HG03457 (cell line): ENCODE data around the gene RBCK1.
"Not testable (repeated sequence)": the region's sequence is repeated elsewhere in the genome, so short reads cannot be mapped to it uniquely, and the experiment has no call there.

Source experiments
- ATAC-seq: cut with Tn5 transposase; IDR thresholded peaks from one replicate; pipeline ENCODE4 v1.9.1; 2021; ENCODE audit warnings: moderate number of reproducible peaks; ENCODE audit not compliant: unreplicated experiment

Gene RBCK1

DNA sequence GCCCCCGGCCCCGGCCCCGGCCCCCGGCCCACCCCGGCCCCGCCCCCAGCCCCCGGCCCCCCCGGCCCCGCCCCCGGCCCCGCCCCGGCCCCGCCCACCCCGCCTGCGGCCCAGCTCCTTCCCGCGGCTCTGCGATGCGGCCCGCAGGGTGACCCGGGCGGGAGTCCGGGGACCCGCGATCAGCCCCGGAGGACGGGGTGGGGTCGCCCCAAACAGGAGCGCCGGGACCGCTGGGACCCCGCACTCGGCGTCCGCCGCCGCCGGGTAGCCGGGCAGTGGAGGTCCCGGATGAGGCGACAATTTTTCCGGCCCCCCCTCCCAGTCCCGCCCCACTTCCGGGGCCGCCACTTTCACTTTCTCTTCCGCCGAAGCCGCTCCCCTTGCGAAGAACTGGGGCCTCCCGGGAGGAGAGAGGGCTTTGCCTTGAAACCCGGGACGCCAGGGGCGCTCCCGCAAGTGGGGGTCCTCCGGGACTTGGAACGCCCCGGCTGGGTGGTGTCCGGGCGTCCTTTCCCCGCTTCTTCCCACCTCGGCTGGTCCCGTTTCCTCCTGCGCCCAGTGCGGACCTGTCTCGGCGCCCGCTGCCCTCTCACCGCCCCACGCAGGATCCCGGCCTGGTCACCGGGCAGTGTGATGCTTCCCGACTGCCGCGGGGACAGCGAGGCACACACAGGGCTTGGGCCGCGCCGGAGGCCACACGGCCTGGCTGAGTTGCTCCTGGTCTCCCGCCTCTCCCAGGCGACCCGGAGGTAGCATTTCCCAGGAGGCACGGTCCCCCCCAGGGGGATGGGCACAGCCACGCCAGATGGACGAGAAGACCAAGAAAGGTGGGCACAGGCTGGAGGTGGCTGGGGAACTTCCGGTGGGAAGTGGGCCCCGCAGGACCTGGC lies at the start of gene RBCK1:
RBCK1 (plus strand) TSS at position 347 of the 890 bp plus-strand sequence; CDS start at position 806, 459 bp downstream.
- ATAC-seq = peak; percentile 50

DNA sequence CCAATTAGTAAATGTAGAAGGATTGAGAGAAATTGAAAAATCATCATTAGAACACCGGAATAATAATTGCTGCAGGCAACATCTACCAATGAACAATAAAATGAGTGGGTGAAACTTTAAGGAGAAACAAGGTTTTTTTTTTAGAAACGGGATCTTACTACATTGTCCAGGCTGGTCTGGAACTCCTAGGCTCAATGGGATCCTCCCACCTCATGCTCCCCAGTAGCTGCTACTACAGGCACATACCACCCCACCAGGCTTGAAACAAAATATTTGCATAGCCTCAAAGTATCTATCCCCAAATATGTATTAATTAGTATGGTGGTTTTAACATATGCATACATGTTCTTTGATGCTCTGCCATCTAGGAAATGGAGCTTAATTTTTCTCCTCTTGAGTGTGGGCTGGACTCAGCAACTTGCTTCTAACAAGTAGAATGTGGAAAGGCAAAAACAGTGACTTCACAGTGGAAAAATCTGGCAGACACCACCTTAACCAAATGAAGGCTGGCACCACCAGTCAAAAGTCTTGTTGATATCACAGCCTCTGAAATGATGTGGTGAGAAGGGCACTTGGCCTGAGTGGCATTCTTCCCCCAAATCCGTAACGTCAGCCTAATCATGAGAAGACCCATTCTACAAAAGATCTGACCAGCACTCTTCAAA lies 49.1 kb upstream of the RBCK1 start:
- ATAC-seq = no peak

DNA sequence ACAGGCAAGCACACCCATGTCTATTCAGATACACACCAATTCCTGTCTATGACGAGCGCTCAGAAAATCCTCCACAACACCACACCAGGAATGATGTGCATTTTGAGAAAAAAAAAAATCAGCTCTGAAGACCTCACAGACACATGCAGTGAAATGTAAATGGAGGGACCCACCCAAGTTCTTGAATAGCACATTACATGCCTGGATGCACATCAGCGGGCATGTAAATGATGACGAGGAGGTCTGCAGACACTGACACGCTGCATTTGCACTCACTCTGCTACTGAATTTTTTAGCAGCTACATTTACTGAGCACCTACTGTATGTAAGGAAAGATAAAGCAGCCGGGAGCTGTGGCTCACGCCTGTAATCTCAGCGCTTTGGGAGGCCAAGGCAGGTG lies 46.5 kb upstream of the RBCK1 start:
- ATAC-seq = no peak

DNA sequence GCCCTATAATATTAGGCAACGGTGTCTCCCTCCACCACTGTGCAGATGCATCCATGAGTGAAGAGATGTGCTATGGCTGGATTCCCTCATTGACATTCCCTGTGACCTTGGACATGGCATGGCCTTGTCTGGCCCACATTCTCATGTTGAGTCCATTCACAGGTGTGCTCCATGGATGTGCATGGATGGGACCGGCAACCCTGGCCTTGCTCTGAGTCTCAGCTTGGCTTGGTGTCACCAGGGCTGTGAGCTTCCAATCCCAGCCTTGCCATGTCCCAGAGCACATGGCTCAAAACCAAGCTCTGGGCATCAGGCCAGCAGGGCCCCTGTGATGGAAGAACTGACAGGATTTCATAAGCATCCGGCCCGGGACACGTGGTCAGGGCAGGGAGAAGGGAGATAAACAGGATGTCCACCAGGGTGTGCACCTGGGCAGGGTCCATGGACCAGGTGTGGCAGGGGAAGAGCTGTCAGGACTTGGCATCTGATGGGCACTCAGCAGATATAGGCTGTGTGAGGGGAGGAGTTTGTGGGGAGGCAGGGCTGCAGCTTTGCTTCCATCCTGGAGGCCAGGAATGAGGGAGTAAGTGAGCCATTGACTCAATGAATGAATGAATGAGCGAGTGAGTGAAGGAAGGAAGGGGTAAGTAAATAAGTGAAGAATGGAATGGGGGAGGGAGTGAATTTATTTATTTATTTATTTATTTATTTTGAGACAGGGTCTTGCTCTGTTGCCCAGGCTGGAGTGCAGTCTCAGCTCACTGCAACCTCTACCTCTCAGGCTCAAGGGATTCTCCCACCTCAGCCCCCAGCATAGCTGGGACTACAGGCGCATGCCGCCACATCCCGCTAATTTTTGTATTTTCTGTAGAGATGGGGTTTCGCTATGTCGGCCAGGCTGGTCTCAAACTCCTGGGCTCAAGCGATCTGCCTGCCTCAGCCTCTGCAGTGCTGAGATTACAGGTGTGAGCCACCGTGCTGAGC lies 45.5 kb upstream of the RBCK1 start:
- ATAC-seq = no peak

DNA sequence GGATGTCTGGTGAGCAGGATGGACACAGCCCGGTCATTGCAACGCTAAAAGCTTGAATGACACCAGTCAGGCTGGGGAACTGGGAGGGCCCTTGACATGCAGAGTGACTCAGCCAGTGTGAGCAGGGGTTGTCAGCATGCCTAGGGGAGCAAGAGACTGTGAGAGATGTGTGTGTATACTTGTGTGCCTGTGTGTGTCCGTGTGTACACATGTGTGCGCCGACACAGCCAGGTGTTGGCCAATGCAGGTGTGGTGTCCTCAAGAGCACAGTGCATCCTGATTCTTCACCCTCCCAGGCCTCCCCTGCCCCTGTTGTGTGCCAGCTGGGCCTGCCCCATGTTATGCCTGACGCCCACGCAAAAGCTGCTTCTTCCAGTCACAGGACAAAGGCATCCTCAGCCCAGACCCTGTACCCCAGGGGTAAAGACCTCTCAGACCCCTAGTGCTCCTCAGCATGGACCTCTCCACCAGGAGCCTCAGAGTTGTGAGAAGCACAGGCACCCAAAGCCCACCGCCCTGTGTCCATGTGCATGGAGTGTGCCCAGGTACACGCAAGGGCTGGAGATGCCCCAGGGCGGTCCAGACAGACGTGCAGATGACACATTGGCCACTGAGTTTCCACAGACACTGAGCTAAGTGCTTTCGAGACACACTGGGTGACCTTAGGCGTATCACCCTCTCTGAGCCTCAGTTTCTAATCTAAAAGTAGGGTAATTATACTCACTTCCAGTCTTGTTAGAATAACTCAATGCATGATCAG lies 44.6 kb upstream of the RBCK1 start:
- ATAC-seq = no peak

DNA sequence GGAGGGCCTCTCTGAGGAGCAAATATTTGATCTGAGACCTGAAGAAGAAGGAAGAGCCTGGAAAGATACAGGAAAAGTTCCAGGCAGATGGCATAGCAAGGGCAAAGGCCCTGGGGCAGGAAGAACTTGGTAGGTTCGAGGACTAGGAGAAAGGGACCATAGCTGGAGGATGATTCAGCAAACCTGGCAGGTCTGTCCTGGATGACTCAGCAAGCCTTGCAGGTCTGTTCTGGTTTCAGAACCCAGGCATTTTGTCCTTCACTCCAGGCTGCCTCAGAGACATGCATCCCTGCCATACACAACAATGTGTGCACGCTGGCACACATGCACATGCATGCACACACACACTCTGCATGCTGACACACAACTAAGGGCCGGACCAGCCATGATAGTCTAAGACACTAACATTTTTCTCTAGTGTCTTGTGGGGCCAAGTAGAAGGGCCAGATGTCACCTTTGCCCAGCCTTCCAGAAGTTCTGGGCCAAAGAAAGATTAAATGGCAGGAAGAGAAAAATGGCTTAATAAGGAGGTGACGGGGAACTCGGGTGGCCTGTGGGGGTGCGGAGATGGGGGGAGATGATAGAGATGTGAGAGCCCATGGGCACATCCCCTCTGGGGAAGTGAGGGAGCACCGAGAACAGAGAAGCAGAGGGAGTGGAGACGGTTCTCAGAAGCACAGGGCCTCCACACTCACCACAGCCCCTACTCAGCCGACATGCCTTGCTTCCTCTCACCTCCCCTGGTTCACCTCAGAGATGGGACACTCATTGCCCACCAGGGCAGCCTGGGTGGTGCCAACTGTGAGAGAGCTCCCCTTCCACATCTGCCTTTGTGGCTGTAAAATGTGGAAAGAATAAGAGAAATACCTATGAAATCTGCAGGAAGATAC lies 42.9 kb upstream of the RBCK1 start:
- no peak for ATAC-seq

DNA sequence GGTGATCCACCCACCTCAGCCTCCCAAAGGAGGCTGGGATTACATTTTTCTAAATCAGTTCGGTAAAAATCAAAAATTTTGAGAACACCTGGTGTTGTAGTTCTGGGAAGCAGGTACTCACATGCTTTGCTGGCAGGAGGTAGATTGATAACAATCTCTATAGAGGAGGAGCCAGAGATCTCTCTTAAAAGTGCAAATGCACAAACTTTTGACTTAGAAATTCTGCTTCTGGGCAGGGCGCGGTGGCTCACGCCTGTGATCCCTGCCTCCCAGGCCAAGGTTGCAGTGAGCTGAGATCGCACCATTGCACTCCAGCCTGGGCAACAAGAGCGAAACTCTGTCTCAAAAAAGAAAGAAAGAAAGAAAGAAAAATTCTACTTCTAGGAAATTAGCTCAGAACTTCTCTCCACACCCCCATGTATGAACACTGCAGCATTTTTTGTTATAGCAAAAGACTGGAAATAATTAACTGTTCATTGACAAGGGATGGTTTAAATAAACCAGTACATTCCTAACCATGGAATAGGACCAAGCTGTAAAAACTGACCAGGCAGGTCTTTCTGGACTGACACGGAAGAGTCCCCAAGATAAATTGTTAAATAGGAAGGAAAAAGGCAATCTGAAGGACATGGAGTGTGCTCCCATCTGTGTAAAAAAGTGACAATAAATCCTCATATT lies 41.9 kb upstream of the RBCK1 start:
- ATAC-seq = no peak

DNA sequence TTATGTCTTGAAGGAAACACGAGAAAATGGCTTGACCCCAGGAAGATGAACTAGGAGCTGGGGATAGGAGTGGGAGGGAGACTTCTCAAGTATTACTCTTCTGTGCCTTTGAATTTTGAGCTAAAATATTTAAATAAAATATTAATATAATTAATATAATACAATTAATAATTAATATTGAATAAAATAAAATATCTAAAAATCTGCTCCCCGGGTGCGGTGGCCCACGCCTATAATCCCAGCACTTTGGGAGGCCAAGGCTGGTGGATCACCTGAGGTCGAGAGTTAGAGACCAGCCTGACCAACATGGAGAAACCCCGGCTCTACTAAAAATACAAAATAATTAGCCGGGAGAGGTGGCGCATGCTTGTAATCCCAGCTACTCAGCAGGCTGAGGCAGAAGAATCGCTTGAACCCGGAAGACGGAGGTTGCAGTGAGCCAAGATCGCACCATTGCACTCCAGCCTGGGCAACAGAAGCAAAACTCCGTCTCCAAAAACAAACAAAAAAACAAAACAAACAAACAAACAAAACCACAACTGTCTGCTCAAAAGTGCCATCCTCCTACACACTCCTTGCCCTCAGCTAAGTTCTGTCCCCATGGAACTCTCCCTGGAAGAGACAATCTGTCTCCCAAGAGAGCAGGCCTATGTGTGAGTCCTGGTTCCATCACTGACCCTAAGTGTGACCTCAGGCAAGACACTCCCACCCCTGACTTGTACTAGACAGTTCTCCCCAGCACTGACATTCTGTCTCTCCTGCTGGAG lies 41.2 kb upstream of the RBCK1 start:
- no peak for ATAC-seq

DNA sequence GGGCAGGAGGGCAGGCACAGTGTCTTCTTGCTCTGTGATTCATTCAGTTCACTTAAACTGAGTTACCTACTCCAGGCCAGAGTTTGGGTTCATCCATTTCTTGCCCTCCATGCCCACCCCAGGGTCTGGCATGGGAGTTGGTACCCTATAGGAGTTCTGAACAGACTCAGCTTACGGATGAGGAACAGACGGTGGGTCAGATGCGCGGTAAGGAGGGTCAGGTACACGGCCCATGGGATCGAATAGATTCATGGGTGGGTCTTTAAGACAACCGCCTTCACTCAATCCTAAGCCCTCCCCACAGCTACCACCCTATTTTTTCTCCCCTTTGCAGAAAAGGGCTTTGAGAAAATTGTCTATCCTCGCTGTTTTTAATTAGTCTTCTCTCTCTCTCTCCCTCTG lies 40.6 kb upstream of the RBCK1 start:
- no peak for ATAC-seq

DNA sequence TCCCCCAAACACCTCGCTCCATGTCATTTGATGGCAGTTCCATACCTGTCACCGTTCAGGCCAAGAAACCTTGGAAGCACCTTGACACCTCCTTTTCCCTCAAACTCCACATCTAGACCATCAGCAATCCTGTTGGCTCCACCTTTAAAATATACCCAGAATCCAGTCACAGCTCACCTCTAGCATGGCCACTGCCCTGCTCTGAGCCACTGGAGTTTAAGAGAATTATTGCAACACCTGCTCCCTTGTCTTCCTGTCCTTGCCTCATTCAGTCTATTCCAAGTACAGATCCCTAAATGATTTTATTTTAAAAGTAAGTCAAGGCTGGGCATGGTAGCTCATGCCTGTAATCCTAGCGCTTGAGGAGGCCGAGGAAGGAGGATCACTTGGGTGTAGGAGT lies 39.2 kb upstream of the RBCK1 start:
- ATAC-seq = no peak

DNA sequence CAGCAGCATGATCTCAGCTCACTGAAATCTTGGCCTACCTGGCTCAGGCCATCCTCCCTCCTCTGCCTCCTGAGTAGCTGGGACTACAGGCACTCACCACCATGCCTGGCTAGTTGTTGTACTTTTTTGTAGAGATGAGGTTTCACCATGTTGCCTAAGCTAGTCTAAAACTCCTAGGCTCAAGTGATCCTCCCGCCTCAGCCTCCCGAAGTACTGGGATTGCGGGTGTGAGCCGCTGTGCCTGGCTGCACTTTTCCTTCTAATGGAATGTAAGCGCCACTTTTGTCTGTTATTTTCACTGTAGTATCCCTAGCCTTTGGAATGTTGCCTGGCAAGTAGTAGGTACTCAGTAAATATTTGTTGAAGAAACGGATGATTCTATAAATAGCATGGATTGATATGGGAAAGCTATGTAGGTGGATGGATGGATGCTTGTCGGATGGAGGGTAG lies 37.9 kb upstream of the RBCK1 start:
- no peak for ATAC-seq

DNA sequence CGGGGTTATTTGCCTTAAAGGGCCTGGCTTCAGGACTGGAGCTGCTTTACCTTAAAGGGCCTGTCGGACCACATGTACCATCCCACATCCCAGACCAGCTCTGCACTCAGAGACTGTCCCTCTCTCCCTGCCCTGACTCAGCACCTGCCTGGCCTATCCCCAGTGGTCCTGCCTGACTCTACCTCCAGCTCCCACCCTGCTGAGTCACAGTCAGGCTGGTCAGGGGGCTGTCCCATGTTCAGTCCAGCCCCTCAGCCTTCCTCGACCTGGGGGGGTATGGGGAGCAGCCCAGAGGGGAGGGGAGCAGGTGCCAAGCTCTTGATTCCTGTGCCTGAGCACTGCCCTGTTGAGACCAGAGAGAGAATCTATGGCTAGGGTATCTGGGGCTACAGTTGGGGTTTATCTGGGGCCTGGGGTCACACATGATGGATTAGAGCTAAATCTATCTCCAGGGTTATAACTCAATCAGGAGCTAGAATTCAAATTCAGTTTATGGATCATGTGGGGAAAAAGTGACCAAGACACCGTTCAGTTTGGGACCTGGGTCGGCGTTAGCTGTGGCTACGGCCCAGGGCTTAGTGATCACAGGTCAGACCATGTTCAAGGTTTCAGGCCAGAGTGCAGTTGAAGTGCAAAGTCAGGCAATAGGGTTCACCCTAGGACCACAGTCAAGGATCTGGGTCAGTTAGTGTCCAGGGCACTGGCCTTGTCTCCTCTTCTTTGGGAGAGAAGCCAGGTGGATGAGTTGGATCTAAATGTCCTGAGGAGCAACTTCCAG lies 36.9 kb upstream of the RBCK1 start:
- no peak for ATAC-seq

DNA sequence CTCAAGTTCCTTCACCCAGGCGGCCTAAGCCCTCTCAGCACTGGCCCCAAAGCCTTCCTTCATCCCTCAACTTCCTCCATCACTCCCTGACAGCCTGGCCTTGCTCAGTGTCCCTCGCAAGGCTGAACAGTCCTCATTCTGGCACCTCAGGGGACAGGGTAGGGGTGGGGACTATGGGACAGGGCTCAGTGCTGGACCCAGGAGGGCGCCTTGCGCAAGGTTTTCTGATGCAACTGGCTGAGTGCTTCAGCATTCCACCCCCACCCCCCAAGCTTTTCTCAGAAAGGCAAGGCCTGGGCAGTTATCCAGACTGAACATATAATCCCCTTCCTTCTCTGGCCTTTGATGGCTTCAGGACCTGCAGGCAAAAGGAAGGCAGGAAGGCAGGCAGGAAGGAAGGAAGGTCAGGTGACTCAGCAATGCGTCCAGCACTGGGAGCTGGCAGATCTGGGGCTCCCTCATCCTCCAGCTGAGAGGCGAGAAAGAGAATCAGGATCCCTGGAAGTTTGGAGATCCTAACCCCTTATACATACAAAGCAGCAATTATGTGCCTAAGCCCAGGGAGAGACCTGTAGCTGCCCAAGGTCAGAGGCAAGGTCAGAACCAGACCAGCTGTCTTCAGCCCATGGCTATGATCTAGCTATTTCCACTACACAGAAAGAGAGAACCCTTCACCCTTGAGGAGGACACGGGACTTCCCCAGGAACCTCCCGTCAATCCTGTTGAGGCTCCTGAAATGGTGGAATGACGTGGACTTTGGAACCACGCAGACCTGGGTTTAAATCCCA lies 36.1 kb upstream of the RBCK1 start:
- no peak for ATAC-seq

DNA sequence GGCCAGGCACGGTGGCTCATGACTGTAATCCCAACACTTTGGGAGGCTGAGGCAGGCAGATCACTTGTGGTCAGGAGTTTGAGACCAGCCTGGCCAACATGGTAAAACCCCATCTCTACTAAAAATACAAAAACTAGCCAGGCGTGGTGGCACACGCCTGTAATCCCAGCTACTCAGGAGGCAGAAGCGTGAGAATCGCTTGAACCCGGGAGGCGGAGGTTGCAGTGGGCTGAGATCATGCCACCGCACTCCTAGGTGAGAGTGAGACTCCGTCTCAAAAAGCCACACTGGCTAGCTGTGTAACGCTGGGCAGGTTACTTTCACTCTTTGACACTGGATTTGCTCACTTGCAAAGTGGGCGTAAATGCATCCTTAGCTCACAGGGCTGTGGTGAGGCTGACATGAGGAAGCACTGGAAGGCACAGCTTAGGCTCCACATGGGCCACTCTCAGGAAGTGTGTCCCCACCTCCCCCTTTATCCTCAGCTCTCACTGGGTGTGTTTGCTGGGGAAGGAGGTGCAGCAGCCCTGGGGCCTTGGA lies 35.5 kb upstream of the RBCK1 start:
- ATAC-seq = not testable (repeated sequence)

DNA sequence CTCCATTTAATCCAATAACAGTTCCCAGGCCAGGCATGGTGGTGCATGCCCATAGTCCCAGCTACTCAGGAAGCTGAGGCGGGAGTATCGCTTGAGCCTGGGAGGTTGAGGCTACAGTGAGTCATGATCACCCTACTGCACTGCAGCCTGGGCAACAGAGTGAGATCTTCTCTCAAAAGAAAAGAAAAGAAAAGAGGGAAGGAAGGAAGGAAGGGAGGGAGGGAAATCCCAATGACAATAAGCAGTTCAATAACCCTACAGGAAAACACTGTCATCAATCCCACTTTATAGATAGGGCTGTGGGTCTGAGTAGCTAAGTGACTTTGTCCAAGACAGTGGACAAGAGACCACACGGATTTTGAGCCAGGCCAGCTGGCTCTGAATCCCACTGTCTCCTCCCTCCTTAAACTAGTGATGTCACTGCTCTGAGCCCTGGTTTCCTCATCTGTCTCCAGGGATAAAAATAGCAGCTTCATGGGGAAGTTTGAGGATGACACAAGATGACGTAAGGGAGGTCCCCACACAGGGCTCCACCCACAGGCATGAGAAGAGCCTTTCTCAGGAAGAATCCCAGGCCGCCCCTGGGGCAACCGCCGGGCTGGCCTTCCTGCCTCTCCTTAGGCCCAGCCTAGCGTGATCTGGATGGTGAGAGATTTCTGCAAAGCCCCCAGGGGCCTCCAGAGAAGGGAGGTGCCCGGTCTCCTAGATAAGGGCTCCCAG lies 34.8 kb upstream of the RBCK1 start:
- no peak for ATAC-seq
